Activated CD4-positive, alpha-beta T cell treated with anti-CD3 and anti-CD28 coated beads for 1 hour (primary cell): ENCODE results near the gene ZNF860.
"Not testable (repeated sequence)": the region's sequence is repeated elsewhere in the genome, so short reads cannot be mapped to it uniquely, and the experiment has no call there.

Experiments
- DNase-seq: peaks from one replicate; pipeline ENCODE4 v3.0.0-alpha.2; 2020

Gene ZNF860

GRCh38 chr3:32000877-32001276, 19.3 kb downstream of the ZNF860 start:
- no peak for DNase-seq

- DNase-seq = no peak
These were observed 21.2 kb downstream of the ZNF860 start for GRCh38 chr3:32002561-32003368.

GRCh38 chr3:32003380-32003779, 21.8 kb downstream of the ZNF860 start:
- no peak for DNase-seq

GRCh38 chr3:32004113-32004765, 22.7 kb downstream of the ZNF860 start:
- no peak for DNase-seq

GRCh38 chr3:32009101-32009500, 27.6 kb downstream of the ZNF860 start:
- no peak for DNase-seq

DNA sequence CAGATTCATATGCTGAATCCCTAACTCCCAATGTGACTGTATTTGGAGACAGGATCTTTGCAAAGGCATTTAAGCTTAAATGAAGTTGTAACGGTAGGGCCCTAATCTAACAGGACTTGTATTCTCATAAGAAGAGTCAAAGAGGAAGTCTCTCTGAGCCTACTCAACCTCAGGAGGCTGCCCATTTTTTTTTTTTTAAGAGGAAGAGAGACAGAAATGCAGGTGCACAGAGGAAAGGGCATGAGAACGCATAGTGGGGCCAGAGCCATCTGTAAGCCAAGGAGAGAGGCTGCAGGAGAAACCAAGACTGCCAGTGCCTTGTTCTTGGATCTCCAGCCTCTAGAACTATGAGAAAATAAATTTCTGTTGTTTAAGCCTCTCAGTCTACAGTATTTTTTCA, 28.4 kb downstream of the ZNF860 start:
- no peak for DNase-seq

DNA sequence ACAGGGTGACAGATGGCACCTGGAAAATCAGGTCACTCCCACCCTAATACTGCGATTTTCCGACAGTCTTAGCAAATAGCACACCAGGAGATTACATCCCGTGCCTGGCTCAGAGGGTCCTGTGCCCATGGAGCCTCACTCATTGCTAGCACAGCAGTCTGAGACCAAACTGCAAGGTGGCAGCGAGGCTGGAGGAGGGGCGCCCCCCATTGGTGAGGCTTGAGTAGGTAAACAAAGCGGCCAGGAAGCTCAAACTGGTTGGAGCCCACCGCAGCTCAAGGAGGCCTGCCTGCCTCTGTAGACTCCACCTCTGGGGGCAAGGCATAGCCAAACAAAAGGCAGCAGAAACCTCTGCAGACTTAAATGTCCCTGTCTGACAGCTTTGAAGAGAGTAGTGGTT, 29.1 kb downstream of the ZNF860 start:
- DNase-seq = not testable (repeated sequence)

DNA sequence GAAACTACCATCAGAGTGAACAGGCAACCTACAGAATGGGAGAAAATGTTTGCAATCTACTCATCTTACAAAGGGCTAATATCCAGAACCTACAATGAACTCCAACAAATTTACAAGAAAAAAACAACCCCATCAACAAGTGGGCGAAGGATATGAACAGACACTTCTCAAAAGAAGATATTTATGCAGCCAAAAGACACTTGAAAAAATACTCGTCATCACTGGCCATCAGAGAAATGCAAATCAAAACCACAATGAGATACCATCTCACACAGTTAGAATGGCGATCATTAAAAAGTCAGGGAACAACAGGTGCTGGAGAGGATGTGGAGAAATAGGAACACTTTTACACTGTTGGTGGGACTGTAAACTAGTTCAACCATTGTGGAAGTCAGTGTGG, 34.1 kb downstream of the ZNF860 start:
- not testable (repeated sequence) for DNase-seq

DNA sequence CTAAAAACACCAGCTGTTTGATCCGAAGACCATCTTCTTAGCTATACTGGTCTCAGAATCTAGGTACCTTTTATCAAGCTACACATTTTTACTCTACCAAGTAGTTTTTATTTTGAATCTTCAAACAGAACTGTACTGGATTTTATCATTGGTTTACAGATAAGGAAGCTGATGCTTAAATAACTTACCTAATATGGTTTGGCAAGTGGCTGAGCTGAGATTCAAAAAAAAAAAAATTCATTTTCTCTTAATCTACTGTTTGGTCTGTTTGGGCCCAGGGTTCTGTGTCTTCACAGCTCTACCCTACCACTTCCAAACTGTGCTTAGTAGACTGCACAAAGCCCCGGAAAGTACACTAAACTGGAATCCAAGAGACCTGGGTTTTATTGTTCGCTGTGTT, 35.7 kb downstream of the ZNF860 start:
- DNase-seq = no peak

GRCh38 chr3:32018757-32019564, 37.4 kb downstream of the ZNF860 start:
- no peak for DNase-seq

GRCh38 chr3:32021155-32021554, 39.6 kb downstream of the ZNF860 start:
- DNase-seq = no peak

GRCh38 chr3:32021748-32022147, 40.2 kb downstream of the ZNF860 start:
- DNase-seq = no peak

- DNase-seq = no peak
These were observed 41.4 kb downstream of the ZNF860 start for GRCh38 chr3:32022947-32023346.

DNA sequence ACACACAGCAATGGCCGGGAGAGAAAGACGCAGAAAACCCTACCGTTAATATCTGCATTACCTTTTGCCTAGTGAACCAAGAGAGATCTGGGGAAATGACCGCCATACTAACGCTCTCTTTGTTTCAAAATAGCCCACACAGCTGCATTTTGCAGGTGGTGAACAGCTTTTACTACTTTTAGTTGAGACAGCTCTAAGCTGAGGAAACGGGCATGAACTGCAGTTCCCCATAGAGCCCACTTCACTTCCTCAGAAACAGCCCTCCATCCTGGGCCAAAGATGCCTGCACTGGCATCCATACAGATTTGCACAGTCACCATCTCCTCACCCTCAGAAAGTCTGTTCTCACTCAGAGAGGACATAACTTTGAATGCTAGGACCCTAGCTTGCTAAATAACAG, 45.0 kb downstream of the ZNF860 start:
- DNase-seq = no peak

DNA sequence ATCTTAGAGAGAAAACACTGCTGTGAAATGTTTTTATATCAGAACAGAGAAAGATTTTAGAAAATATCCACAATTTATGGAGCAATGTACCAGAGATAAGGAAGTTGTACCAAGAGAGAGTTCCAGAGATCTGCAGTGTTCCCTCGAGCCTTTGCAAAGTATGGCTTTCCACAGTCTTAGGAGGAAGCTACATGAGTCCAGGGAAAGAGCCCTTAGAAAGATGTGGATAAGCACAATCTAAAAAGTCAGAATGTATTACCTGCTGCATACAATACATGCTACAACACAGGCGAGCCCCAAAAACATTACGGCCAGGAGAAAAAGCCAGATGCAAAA, 56.4 kb downstream of the ZNF860 start:
- no peak for DNase-seq

- no peak for DNase-seq
These were observed 59.8 kb downstream of the ZNF860 start for GRCh38 chr3:32041316-32041715.
